Sigmoid colon (tissue), 7 donors: ENCODE results near the gene MYT1. TPM values are rescaled to one million over a fixed set of nuclear protein-coding genes. Genes with fewer than 3 reads are reported as not detected.

Source experiments
- DNase-seq: peaks from one replicate; pipeline ENCODE4 v3.0.0-alpha.2; 2019
- H3K27ac ChIP-seq, 4 donors: fragments of 200-600 bp; sonication (generic); one replicate each; pipeline ENCODE4 v1.5.1; 2016 to 2019; ENCODE audit warnings: mild to moderate bottlenecking in 1 of 4
- H3K27me3 ChIP-seq, 3 donors: fragments of 200-600 bp; sonication (generic); one replicate each; pipeline ENCODE4 v1.5.1; 2019; ENCODE audit warnings: mild to moderate bottlenecking in 1 of 3
- H3K36me3 ChIP-seq, 4 donors: fragments of 200-600 bp; sonication (generic); one replicate each; pipeline ENCODE4 v1.5.1; 2016 to 2019
- H3K4me1 ChIP-seq, 4 donors: fragments of 200-600 bp; sonication (generic); one replicate each; pipeline ENCODE4 v1.5.1; 2017 to 2019
- H3K4me3 ChIP-seq, 4 donors: fragments of 200-600 bp; sonication (generic); one replicate each; pipeline ENCODE4 v1.5.1; 2017 to 2019; ENCODE audit warnings: mild to moderate bottlenecking in 2 of 4, moderate library complexity in 1 of 4
- H3K9me3 ChIP-seq, 4 donors: fragments of 200-600 bp in 3 of 4; sonication (generic) in 3 of 4; one replicate each; pipeline versions ENCODE4 v1.5.1 to v1.6.1; 2013 to 2019
- EP300 ChIP-seq, 4 donors: sonication (generic); formaldehyde crosslinking; IDR thresholded peaks; one replicate each; pipeline ENCODE4 v1.6.1; 2017; ENCODE audit warnings: antibody characterized with exemption in 4 of 4
- POLR2A ChIP-seq, 2 donors: fragments of 450-650 bp; IDR thresholded peaks; one replicate each; pipeline ENCODE4 v1.6.1; 2016; ENCODE audit warnings: antibody characterized with exemption in 2 of 2, mild to moderate bottlenecking in 2 of 2, moderate library complexity in 2 of 2
- POLR2AphosphoS5 ChIP-seq, 4 donors: sonication (generic); formaldehyde crosslinking; IDR thresholded peaks; one replicate each; pipeline ENCODE4 v1.6.1; 2017; ENCODE audit warnings: antibody characterized with exemption in 4 of 4
- WGBS, 2 donors: extraction: QIAGEN DNeasy Blood & Tissue Kit; methylation state at CpG; one replicate each; pipeline ENCODE4 v1.1.7; 2013; 5-methylcytosine and 5-hydroxymethylcytosine counted together
- intact Hi-C: fragments of 100-400 bp; cut with DNase I; formaldehyde crosslinking; loops from one replicate; pipeline ENCODE4 v1.15.1; 2023
- polyA plus RNA-seq, 3 donors: library from polyadenylated mRNA; stranded (reverse); fragments of 200-250 nt; gene quantifications; one replicate each; pipeline ENCODE4 v1.2.3, GENCODE V29; 2013
- total RNA-seq, 4 donors: library from RNA; depleted of rRNA; stranded (reverse); fragments of >200 nt; gene quantifications; one replicate each; pipeline ENCODE4 v1.1.0, GENCODE V29; 2016
- TF ChIP-seq, protein P1 (sequence below), 4 experiments: fragments of 450-650 bp in 3 of 4; fragments of 200-600 bp in 1 of 4; IDR thresholded peaks; one replicate each; pipeline ENCODE4 v1.5.1; 2016 to 2019; ENCODE audit warnings: antibody characterized with exemption in 4 of 4, mild to moderate bottlenecking in 3 of 4, moderate library complexity in 2 of 4
- donor health status: healthy with polysubstance abuse.
- donor health status: Bipolar disorder and iron deficiency.
- donor health status: healthy.

Gene MYT1
- total and polyA plus RNA-seq, 7 donors, result under 0.01 to 1.1 (median 0.27) TPM; not detected in 2

DNA sequence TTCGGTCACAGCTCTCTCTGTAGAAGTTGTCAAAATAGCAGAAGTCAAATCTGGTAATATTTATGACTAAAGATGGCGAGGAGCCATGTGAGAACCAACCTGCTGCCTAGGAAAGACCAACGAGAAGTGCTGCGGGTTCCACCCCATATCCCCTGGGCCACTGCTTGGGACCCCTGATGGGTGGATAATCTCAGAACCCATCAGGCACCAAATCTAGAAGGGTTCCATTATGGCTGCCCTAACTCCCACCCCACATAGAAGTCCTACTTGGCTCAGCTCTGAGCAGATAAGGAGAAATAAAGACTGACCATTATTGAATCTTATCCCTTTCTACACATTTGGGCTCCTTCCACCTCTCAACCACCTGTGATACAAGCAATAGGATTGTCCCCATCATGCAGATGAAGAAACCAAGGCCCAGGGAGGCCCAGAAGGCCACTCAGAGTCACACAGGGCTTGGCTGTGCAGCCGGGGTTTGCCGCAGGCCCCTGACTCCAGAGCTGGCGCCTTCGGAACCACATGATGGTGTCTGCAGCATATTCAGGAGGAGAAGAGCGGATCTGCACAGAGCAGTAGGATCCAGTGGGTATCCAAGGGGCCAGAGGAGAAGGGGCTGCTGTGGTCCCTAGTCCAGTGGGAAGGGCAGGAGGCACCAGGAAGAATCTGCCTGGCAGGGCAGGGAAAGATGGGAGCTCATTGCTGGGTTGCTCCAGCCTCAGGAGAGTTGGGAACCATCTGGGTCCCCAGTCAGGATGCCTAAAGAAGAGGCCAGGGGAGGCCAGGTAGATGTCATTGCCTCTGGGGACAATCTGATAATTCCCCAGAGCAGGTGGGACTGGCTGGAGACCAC is 81.7 kb downstream of the MYT1 start:
- no peak overlapping the region for H3K27ac ChIP-seq
- no peaks in the 10 kb centered on the region for H3K4me1 ChIP-seq
- H3K9me3 ChIP-seq, result no peaks in the 10 kb centered on the region
- WGBS, 2 donors, result 82 to 90% methylated on average over 9 of the region's 9 CpGs
- TF ChIP-seq, protein P1, sequence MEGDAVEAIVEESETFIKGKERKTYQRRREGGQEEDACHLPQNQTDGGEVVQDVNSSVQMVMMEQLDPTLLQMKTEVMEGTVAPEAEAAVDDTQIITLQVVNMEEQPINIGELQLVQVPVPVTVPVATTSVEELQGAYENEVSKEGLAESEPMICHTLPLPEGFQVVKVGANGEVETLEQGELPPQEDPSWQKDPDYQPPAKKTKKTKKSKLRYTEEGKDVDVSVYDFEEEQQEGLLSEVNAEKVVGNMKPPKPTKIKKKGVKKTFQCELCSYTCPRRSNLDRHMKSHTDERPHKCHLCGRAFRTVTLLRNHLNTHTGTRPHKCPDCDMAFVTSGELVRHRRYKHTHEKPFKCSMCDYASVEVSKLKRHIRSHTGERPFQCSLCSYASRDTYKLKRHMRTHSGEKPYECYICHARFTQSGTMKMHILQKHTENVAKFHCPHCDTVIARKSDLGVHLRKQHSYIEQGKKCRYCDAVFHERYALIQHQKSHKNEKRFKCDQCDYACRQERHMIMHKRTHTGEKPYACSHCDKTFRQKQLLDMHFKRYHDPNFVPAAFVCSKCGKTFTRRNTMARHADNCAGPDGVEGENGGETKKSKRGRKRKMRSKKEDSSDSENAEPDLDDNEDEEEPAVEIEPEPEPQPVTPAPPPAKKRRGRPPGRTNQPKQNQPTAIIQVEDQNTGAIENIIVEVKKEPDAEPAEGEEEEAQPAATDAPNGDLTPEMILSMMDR (IDR thresholded peaks at IDR 0.05), result no peak
- no peak overlapping the region for H3K4me3 ChIP-seq
- intact Hi-C loops, result no loop called here
- peaks cover 0 to 23% (median 0%) of the 10 kb centered on the region in 3 donors for H3K27me3 ChIP-seq
- no peak for DNase-seq
- H3K36me3 ChIP-seq, result no peaks in the 10 kb centered on the region

DNA sequence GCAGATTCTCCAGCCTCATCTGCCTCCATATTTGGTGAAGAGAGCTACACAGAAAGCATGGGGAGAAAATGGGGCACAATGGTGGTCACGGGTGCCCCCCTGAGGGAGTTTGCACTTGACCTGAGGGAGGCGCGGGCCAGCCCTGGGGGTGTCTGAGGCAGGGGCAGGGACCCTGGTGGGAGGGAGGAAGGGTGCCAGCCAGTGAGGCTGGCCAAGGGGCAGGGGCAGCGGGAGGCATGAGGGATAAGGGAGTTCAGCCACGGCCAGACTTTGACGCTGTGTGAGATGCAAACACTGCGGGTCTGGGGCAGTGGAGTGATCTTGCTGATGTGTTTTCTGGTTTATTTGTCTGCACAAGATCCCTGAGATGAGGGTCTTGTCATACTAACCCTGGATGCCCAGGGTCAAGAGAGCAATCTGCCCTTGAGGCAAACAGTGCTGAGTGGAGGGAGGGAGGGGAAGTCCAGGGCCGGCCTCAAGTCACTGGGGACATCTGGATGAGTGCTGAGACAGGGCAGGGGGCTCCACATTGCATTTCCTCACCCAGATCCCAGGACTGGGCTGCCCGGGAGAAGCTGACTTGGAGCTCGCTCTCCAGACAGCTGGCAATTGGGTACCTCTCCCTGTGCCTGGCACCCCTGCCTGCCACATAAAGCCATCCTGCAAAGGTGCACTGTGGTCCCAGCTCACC is 82.5 kb downstream of the MYT1 start:
- TF ChIP-seq POLR2AphosphoS5 (IDR thresholded peaks at IDR 0.05) (no peak), EP300 (IDR thresholded peaks at IDR 0.05) (no peak), POLR2A (IDR thresholded peaks at IDR 0.05) (no peak)
- TF ChIP-seq, protein P1 (IDR thresholded peaks at IDR 0.05), result no peak
- intact Hi-C loops, result no loop called here
- H3K27me3 ChIP-seq, result peaks cover 0 to 23% (median 0%) of the 10 kb centered on the region in 3 donors
- no peaks in the 10 kb centered on the region for H3K9me3 ChIP-seq
- H3K4me3 ChIP-seq, result no peak overlapping the region
- no peak for DNase-seq
- 85 to 86% methylated on average over 10 of the region's 10 CpGs for WGBS, 2 donors
- H3K36me3 ChIP-seq, result no peaks in the 10 kb centered on the region
- no peaks in the 10 kb centered on the region for H3K4me1 ChIP-seq
- H3K27ac ChIP-seq, result no peak overlapping the region

DNA sequence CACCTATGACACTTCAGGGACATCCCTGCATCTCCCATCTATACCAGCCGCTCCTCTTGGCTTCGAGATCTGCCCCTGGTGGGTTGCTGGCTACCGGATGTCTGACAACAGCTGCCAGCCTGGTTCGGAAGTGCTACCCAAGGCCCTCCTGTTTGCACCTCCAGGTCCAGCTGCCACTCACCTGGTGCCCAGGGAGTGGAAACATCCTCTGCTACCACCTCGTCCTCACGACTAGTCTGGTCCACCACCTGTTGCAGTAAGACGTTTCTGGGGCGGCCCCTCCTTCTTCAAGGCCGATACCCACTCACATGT is 83.0 kb downstream of the MYT1 start:
- TF ChIP-seq POLR2AphosphoS5 (IDR thresholded peaks at IDR 0.05) (no peak), EP300 (IDR thresholded peaks at IDR 0.05) (no peak), POLR2A (IDR thresholded peaks at IDR 0.05) (no peak)
- TF ChIP-seq, protein P1 (IDR thresholded peaks at IDR 0.05), result no peak
- H3K4me1 ChIP-seq, result no peaks in the 10 kb centered on the region
- H3K27ac ChIP-seq, result no peak overlapping the region
- H3K9me3 ChIP-seq, result no peaks in the 10 kb centered on the region
- WGBS, 2 donors, result 88 to 91% methylated on average over 9 of the region's 9 CpGs
- intact Hi-C loops, result no loop called here
- H3K4me3 ChIP-seq, result no peak overlapping the region
- H3K36me3 ChIP-seq, result no peaks in the 10 kb centered on the region
- peaks cover 0 to 23% (median 0%) of the 10 kb centered on the region in 3 donors for H3K27me3 ChIP-seq
- DNase-seq, result no peak

DNA sequence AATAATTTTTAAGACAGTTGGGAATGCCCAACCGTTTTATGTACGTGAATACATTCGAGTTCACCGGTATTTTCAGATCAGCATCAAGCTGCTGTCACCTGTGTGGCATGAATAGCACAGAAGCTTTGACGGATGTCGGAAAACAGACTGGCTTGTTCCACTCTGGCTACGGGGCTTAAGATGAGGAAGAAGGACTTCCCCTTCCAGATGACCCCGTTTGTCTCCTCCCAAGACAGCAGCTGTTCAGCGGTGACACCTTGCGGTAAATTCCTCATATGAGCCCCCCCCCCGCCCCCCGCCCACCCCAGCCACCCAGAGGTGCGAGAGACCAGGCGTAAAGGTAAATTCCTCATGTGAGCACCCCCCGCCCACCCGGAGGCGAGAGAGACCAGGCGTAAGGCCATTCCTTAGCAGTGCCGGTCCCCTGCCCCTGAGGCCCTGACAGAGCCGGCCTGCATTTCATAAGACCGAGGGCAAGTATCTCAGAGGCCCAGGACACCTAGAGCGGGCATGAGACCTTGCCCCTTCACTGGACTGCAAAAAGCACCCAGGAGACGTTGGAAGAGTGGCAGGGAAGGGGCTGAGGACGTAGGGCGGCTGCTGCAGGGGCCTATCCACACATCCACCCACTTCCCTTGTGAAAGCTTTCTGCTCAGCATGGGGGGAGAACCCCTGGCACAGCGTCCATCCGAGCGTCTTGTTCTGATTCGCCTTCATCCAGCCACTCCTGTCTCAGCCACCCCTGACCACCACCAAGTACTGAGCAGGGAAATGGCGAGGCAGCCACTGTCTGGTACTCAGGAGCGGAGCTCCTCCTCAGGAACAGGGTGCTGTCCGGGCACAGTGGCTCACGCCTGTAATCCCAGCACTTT is 84.0 kb downstream of the MYT1 start:
- no peak for DNase-seq

More for the DNA sequence above, 84.0 kb downstream of the MYT1 start:
- intact Hi-C loops, result no loop called here
- no peaks in the 10 kb centered on the region for H3K36me3 ChIP-seq
- 70 to 81% methylated on average over 33 of the region's 33 CpGs for WGBS, 2 donors
- TF ChIP-seq, protein P1 (IDR thresholded peaks at IDR 0.05), result no peak
- TF ChIP-seq EP300 (IDR thresholded peaks at IDR 0.05), result no peak
- TF ChIP-seq POLR2AphosphoS5 (IDR thresholded peaks at IDR 0.05), result no peak
- TF ChIP-seq POLR2A (IDR thresholded peaks at IDR 0.05), result no peak
- H3K4me1 ChIP-seq, result no peaks in the 10 kb centered on the region
- H3K9me3 ChIP-seq, result no peaks in the 10 kb centered on the region
- no peak overlapping the region for H3K27ac ChIP-seq
- H3K4me3 ChIP-seq, result no peak overlapping the region
- H3K27me3 ChIP-seq, result peaks cover 0 to 23% (median 0%) of the 10 kb centered on the region in 3 donors
